NCI-H2196 treated with DMSO at 0.1 percent for 48 hours (cell line): ENCODE measurements around the gene NKAIN2.

ENCODE experiments used
- DNase-seq: peaks from one replicate; lab custom pipeline; 2025; ENCODE audit not compliant: unreplicated experiment; lab: John Stamatoyannopoulos, UW

NKAIN2 gene

GRCh38 chr6:124738482-124738881, 934.8 kb downstream of the NKAIN2 start:
- DNase-seq: no peak

DNA sequence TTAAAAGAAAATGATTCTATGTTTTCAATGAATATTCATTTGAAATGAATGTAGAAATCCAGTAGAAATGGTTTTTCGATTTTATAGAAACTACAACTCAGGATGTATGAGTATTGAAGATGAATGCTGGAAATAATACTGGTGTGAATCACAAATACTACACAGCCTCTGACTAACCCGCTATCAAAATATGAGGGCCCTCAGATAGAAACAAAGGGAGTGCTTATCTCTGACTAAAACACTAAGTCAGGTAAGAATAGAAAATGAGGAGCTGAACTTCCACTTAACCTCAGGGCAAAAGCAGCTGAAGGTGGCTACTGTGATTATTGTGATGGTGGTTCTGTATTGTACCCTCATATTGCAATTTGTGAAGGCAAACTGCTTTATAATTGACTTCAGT, 937.7 kb downstream of the NKAIN2 start:
- DNase-seq: no peak

- no peak for DNase-seq
These were observed 939.3 kb downstream of the NKAIN2 start for GRCh38 chr6:124742971-124743370.

GRCh38 chr6:124743420-124743819, 939.8 kb downstream of the NKAIN2 start:
- DNase-seq: no peak

DNA sequence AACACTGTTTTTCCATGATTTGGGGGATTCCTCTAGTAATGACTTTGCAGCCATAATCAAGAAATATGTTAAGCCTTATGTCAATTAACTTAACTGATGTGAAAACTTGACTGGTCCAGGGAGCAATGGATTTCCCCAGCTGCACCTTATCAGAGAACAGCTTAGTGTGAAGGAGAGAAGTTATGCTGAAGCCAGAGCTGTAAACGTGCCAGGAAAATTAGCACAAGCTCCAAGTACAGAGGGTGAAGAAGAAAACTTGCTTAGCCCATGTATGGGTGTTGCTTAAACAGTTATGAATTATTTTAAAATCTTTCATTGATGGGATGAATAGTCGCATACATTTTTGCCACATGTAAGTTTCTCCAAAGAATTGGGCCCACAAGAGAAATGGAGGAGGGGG, 943.7 kb downstream of the NKAIN2 start:
- DNase-seq: no peak

GRCh38 chr6:124748778-124749177, 945.1 kb downstream of the NKAIN2 start:
- no peak for DNase-seq

DNA sequence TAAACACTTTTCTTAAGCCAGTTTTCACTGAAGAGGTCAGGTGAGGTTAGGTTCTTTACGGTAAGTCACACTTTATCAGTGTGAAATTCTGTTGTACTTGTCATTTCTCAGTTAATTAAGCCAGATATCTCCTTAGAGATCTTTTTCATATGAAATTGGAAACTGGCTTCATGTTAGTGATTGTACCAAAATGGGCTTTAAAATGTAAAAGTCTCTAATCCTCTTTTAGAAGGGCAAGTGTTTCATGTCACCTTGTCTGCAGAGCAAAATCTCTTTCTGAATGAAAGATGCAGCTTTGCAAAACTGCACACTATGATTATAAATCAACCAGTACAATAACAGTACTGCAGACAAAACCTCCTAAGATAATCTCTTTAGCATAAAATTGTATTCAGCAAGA, 949.3 kb downstream of the NKAIN2 start:
- DNase-seq: no peak

DNA sequence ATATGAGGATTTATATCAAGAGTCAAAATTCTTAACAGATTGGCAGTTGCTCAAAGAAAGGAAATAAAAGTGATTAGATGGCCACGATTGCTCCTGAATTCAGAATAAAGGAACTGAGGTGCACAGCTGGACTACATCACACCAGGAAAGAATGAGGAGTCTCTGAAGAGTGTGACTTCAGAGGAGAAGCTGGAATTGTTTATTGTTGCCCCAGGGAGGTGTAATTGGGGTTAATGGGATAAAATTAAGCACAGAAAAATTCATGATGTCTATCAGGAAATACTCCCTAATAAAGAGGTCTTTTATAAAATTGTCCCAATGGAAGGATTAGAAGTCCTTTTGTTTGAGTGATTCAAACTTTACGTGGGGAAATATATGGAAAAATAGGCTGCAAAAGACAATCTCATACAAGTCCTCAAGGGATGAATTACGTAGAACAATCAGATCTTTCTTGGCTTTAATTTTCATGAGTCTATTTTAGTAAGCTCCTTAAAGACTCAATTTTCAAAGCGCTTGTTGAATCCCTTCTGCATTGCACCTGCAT, 950.0 kb downstream of the NKAIN2 start:
- DNase-seq: no peak

DNA sequence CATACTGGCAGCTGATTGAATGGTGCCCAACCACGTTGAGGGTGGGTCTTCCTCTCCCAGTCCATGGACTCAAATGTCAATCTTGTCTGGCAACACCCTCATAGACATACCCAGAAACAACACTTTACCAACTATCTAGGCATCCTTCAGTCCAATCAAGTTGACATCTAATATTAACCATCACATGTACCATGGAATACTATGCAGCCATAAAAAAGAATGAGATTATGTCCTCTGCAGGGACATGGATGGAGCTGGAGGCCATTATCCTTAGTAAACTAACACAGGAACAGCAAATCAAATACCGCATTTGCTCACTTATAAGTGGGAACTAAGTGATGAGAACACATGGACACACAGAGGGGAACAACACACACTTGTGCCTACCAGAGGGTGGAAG, 951.7 kb downstream of the NKAIN2 start:
- DNase-seq: no peak

DNA sequence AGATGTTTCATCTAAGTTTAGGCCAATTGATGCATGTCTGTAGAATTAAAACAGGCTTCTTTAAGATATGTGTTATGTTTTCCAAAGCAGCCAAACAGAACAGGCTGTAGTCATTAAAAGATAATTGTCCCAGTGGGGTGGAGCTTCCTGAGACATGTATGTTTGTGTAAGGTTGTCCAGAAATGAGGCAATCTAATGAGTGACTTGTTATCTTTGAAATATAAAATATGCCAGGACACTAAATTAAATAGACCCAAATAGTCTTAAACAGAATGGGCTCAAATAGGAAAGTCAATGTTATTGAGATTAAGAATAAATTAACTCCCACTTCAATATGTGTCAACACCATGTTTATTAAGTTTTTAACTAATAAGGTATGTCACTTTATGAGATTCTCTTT, 953.9 kb downstream of the NKAIN2 start:
- no peak for DNase-seq

- no peak for DNase-seq
These were observed 955.0 kb downstream of the NKAIN2 start for GRCh38 chr6:124758663-124759062.

- DNase-seq: no peak
These were observed 961.6 kb downstream of the NKAIN2 start for GRCh38 chr6:124765280-124765679.

GRCh38 chr6:124768224-124768623, 964.6 kb downstream of the NKAIN2 start:
- DNase-seq: no peak

DNA sequence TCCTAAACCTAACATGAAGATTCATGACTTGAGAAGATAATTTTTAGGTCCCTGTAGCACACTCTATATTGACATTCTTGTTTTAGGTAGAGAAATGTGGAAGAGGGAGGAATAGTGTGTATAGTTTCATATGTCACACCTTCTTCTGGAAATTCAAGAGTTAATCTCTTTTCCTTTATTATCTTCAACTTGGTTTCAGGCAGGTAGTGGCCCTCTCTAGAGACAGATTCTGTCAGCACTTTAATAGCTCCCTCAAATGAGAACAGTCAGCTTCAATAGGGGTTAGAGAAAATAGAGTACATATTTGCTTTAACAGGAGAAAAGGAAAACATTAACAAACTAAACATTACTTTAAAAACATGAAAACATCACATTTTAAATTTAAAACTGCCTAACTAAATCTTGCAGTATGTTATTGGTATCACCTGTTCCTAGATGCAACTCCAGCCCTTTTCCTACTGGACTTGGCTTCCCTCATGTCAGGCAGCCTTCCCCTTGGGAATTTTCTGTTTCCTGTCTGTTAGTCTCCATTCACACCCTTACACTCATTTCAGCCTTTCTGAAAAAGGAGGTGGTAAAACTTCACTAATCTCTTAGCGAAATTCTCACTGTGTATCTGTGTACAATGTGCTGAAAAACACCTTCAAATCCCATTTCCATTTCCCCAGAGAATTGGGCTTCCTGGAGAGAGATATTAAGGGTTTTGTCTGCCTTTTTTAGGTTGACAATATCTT, 966.3 kb downstream of the NKAIN2 start:
- DNase-seq: no peak

- DNase-seq: no peak
These were observed 967.1 kb downstream of the NKAIN2 start for GRCh38 chr6:124770784-124771183.

- DNase-seq: no peak
These were observed 969.2 kb downstream of the NKAIN2 start for GRCh38 chr6:124772733-124773319.

GRCh38 chr6:124775121-124775520, 971.5 kb downstream of the NKAIN2 start:
- DNase-seq: no peak

DNA sequence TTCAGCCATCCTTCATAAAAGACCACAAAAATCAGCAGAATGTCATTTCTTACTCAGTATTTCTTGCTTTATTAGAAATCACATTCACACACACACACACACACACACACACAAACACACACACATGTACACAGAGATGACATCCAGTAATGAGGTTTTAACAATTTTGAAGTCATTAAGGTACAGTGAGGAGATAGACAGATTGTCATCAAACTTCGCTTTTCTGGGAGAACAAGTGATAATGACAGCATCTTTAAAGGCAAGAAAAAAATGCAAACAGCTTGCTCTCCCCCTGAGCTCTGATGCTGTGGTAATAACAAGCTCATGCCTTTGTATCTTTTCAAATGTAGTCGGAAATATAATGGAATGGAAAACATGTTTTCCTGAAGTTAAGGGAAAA, 974.2 kb downstream of the NKAIN2 start:
- DNase-seq: no peak

GRCh38 chr6:124780623-124781022, 977.0 kb downstream of the NKAIN2 start:
- DNase-seq: no peak

DNA sequence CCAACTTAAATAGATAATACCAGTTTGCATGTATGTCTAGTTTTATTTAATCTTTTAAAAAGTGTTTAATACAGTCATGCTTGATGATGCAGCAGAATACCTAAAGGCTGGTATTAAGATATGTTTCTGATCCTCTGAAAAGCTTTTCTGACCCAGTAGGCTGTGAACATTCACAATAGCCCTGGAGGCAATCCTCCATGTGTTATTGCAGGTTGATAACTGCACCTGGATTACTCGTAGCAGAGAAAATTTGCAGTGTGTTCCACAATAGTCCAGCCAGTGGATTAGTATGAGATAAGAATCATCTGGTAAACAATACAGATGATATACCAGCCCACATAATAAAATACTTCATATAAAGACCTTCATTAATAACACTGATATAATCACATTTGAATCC, 979.7 kb downstream of the NKAIN2 start:
- no peak for DNase-seq

GRCh38 chr6:124791156-124791555, 987.5 kb downstream of the NKAIN2 start:
- DNase-seq: no peak

DNA sequence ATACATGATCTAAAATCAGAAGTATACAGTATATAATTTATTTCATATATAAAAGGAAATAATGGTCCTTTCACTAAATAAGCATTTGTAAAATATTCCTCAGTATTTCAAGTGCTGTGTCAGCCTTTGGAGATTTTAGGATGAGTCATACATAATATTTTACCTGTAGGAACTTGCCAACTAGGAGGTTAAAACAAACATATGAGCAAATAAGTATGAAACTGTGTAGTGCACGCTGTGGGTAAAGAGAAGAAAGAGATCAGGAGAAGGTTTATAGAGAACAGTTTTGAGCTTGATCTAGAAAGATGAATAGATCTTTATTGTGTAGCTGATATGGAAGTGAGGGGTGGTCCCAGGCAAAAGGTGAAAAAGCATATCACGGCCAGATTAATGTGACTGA, 988.7 kb downstream of the NKAIN2 start:
- no peak for DNase-seq

- no peak for DNase-seq
These were observed 989.7 kb downstream of the NKAIN2 start for GRCh38 chr6:124793398-124793797.
